Vagina (tissue), 2 donors: ENCODE results near the gene TEKTIP1. TPM values are rescaled to one million over a fixed set of nuclear protein-coding genes. Genes with fewer than 3 reads are reported as not detected.

Experiments used
- DNase-seq, 2 donors: peaks; one replicate each; pipeline ENCODE4 v3.0.0-alpha.2; 2017; ENCODE audit errors: extremely low spot score in 2 of 2
- H3K27ac ChIP-seq: fragments of 200-600 bp; sonication (generic); one replicate; pipeline ENCODE4 v1.5.1; 2019
- H3K27me3 ChIP-seq: fragments of 200-600 bp; sonication (generic); one replicate; pipeline ENCODE4 v1.5.1; 2019
- H3K36me3 ChIP-seq, 2 donors: fragments of 200-600 bp; sonication (generic); one replicate each; pipeline ENCODE4 v1.5.1; 2017 to 2019
- H3K4me1 ChIP-seq: fragments of 200-600 bp; sonication (generic); one replicate; pipeline ENCODE4 v1.5.1; 2019
- H3K4me3 ChIP-seq, 2 donors: fragments of 200-600 bp; sonication (generic); 1 replicate in 1 of 2; 2 replicates in 1 of 2; pipeline ENCODE4 v1.5.1; 2016 to 2019
- H3K9me3 ChIP-seq: fragments of 200-600 bp; sonication (generic); one replicate; pipeline ENCODE4 v1.5.1; 2019
- CTCF ChIP-seq, 3 experiments: fragments of 450-650 bp in 2 of 3; fragments of 200-600 bp in 1 of 3; sonication (generic) in 1 of 3; IDR thresholded peaks; one replicate each; pipeline ENCODE4 v1.5.1; 2017 to 2019; ENCODE audit warnings: antibody characterized with exemption in 3 of 3, mild to moderate bottlenecking in 2 of 3, moderate library complexity in 2 of 3
- POLR2A ChIP-seq, 2 donors: fragments of 450-650 bp; IDR thresholded peaks; one replicate each; pipeline ENCODE4 v1.6.1; 2017; ENCODE audit warnings: antibody characterized with exemption in 2 of 2, mild to moderate bottlenecking in 2 of 2, moderate library complexity in 2 of 2
- POLR2AphosphoS5 ChIP-seq, 2 donors: sonication (generic); formaldehyde crosslinking; IDR thresholded peaks; one replicate each; pipeline ENCODE4 v1.9.0; 2017; ENCODE audit warnings: antibody characterized with exemption in 2 of 2, mild to moderate bottlenecking in 2 of 2, low read depth in 1 of 2; ENCODE audit not compliant: insufficient read depth in 1 of 2
- intact Hi-C: fragments of 100-400 bp; cut with DNase I; formaldehyde crosslinking; loops from one replicate; pipeline ENCODE4 v1.15.1; 2023
- small RNA-seq: library from RNA; depleted of rRNA; stranded (forward); fragments of <200 nt; gene quantifications from one replicate; pipeline ENCODE3, GENCODE V24; 2016
- total RNA-seq: library from RNA; depleted of rRNA; stranded (reverse); fragments of >200 nt; gene quantifications from one replicate; pipeline ENCODE4 v1.2.3, GENCODE V29; 2016

TEKTIP1 gene
- total RNA-seq, 1 donor from 2014 or later = not detected

- TF ChIP-seq POLR2AphosphoS5 (IDR thresholded peaks at IDR 0.05; ENCODE audit: insufficient read depth in 1 of 2, low read depth in 1 of 2) (no peak), POLR2A (IDR thresholded peaks at IDR 0.05) (no peak), CTCF (IDR thresholded peaks at IDR 0.05) (no peak)
- no peaks in the 10 kb centered on the region for H3K27me3 ChIP-seq
- no peak for DNase-seq
- H3K9me3 ChIP-seq = no peaks in the 10 kb centered on the region
- intact Hi-C loops = no loop called here
- peaks cover 14% of the 10 kb centered on the region for H3K4me1 ChIP-seq
- no peak overlapping the region for H3K4me3 ChIP-seq
- H3K27ac ChIP-seq = no peak overlapping the region
- no peaks in the 10 kb centered on the region for H3K36me3 ChIP-seq
These were observed 51.0 kb downstream of the TEKTIP1 start for GRCh38 chr19:3589949-3590348.

- Histone ChIP-seq H3K27ac (no peak overlapping the region), H3K36me3 (no peaks in the 10 kb centered on the region), H3K4me1 (peaks cover 8% of the 10 kb centered on the region), H3K4me3 (no peak overlapping the region), H3K27me3 (no peaks in the 10 kb centered on the region), H3K9me3 (no peaks in the 10 kb centered on the region)
- TF ChIP-seq CTCF (IDR thresholded peaks at IDR 0.05) (no peak), POLR2A (IDR thresholded peaks at IDR 0.05) (no peak), POLR2AphosphoS5 (IDR thresholded peaks at IDR 0.05; ENCODE audit: insufficient read depth in 1 of 2, low read depth in 1 of 2) (no peak)
- DNase-seq = no peak
- intact Hi-C loops = no loop called here
These were observed 52.2 kb downstream of the TEKTIP1 start for GRCh38 chr19:3590991-3591659.

- Histone ChIP-seq H3K4me1 (no peaks in the 10 kb centered on the region), H3K36me3 (no peaks in the 10 kb centered on the region), H3K4me3 (no peak overlapping the region), H3K9me3 (no peaks in the 10 kb centered on the region), H3K27ac (no peak overlapping the region), H3K27me3 (no peaks in the 10 kb centered on the region)
- intact Hi-C loops = no loop called here
- no peak for DNase-seq
- no peak for TF ChIP-seq POLR2A (IDR thresholded peaks at IDR 0.05)
- TF ChIP-seq CTCF (IDR thresholded peaks at IDR 0.05) = no peak
- no peak for TF ChIP-seq POLR2AphosphoS5 (IDR thresholded peaks at IDR 0.05; ENCODE audit: insufficient read depth in 1 of 2, low read depth in 1 of 2)
These were observed 53.1 kb downstream of the TEKTIP1 start for GRCh38 chr19:3591876-3592613.

GRCh38 chr19:3593156-3593555 is 54.2 kb downstream of the TEKTIP1 start:
- Histone ChIP-seq H3K27me3 (no peaks in the 10 kb centered on the region), H3K4me1 (no peaks in the 10 kb centered on the region), H3K4me3 (no peak overlapping the region), H3K9me3 (no peaks in the 10 kb centered on the region), H3K36me3 (no peaks in the 10 kb centered on the region), H3K27ac (no peak overlapping the region)
- DNase-seq = no peak
- no peak for TF ChIP-seq POLR2A (IDR thresholded peaks at IDR 0.05)
- TF ChIP-seq POLR2AphosphoS5 (IDR thresholded peaks at IDR 0.05; ENCODE audit: insufficient read depth in 1 of 2, low read depth in 1 of 2) = no peak
- no peak for TF ChIP-seq CTCF (IDR thresholded peaks at IDR 0.05)
- intact Hi-C loops = no loop called here

Small RNA genes lying within 50 kb of the gene (small RNA-seq; reads per million reads assigned to genes)
- not detected for gene AC005786.1
- gene RF00212 = not detected

Other genes starting within 250 kb of the TEKTIP1 start
- 142 TPM for gene NFIC, start 172.6 kb upstream of the TEKTIP1 start, total RNA-seq
- not detected for gene SMIM24, start 58.6 kb upstream of the TEKTIP1 start, total RNA-seq
- gene SMIM44, start 55.7 kb upstream of the TEKTIP1 start, total RNA-seq = not detected
- gene DOHH, start 38.5 kb upstream of the TEKTIP1 start, total RNA-seq = 15.0 TPM
- gene FZR1, start 32.9 kb upstream of the TEKTIP1 start, total RNA-seq = 29.2 TPM
- 48.4 TPM for gene MFSD12, start 18.4 kb downstream of the TEKTIP1 start, total RNA-seq
- gene HMG20B, start 33.8 kb downstream of the TEKTIP1 start, total RNA-seq = 92.8 TPM
- gene GIPC3, start 46.3 kb downstream of the TEKTIP1 start, total RNA-seq = 0.25 TPM
- 1.7 TPM for gene TBXA2R, start 67.7 kb downstream of the TEKTIP1 start, total RNA-seq
- gene CACTIN, start 87.6 kb downstream of the TEKTIP1 start, total RNA-seq = 36.3 TPM
- 24.1 TPM for gene PIP5K1C, start 161.3 kb downstream of the TEKTIP1 start, total RNA-seq
- gene TJP3, start 169.2 kb downstream of the TEKTIP1 start, total RNA-seq = 17.7 TPM
- gene APBA3, start 222.5 kb downstream of the TEKTIP1 start, total RNA-seq = 46.2 TPM
- gene MRPL54, start 223.5 kb downstream of the TEKTIP1 start, total RNA-seq = 30.4 TPM
- gene RAX2, start 233.1 kb downstream of the TEKTIP1 start, total RNA-seq = not detected
- 1.2 TPM for gene MATK, start 247.2 kb downstream of the TEKTIP1 start, total RNA-seq